HCT116 (cell line): ENCODE measurements around the gene KDM3B. TPM values are rescaled to one million over a fixed set of nuclear protein-coding genes. Genes with fewer than 3 reads are reported as not detected.

Experiments
- ATAC-seq: fragments of 200-7000 bp; cut with Tn5 transposase; 2 replicates; pipeline ENCODE4 v1.9.1; 2020; ENCODE audit warnings: mild to moderate bottlenecking, moderate library complexity
- BruUV-seq: library from RNA; stranded (reverse); fragments of 400-500 nt; replicated peaks from 2 replicates; lab custom pipeline; 2021; lab: Mats Ljungman, UMichigan
- CTCF ChIA-PET: fragments of 300-600 bp; sonication (Branson Sonifier 250); formaldehyde crosslinking; loops from one replicate; lab custom pipeline; 2021; ENCODE audit warnings: antibody characterized with exemption; lab: Charles Lee
- POLR2A ChIA-PET: fragments of 300-600, 350-600 bp; sonication (Branson Sonifier 250); formaldehyde crosslinking; loops from one replicate; lab custom pipeline; 2021; ENCODE audit warnings: antibody characterized with exemption; lab: Charles Lee
- RAD21 ChIA-PET, 2 experiments: fragments of 300-600 bp; sonication (Branson Sonifier 250); formaldehyde crosslinking; loops; one replicate each; lab custom pipeline; 2023; ENCODE audit warnings: low total read pairs in 2 of 2; ENCODE audit not compliant: uncharacterized antibody in 2 of 2, unreplicated experiment in 2 of 2, low non-redundant PET in 1 of 2; lab: Charles Lee
- DNase-seq: peaks from one replicate; pipeline ENCODE4 v3.0.0-alpha.2; 2010; ENCODE audit warnings: low read depth, low spot score
- H2AFZ ChIP-seq: fragments of 200-600 bp; shearing (Covaris generic), sonication (generic); 2 replicates; pipeline ENCODE4 v1.6.1; 2017; ENCODE audit warnings: low read depth, mixed run types, mixed read lengths, antibody characterized with exemption, low read length; ENCODE audit not compliant: poor library complexity, severe bottlenecking
- H3K27ac ChIP-seq: 2 replicates; pipeline ENCODE4 v1.5.1; 2012; ENCODE audit warnings: low read depth, low read length
- H3K27me3 ChIP-seq: fragments of 200-600 bp; sonication (generic); 2 replicates; pipeline ENCODE4 v1.6.1; 2016; ENCODE audit warnings: mixed run types, low read length, mixed read lengths; ENCODE audit not compliant: insufficient read depth
- H3K36me3 ChIP-seq, 2 experiments: fragments of 200-500 bp in 1 of 2; fragments of 200-600 bp in 1 of 2; sonication (Bioruptor generic) in 1 of 2; sonication (generic) in 1 of 2; 2 replicates each; pipeline versions ENCODE4 v1.5.1 to v1.6.1; 2014 to 2016; ENCODE audit warnings: low read length in 2 of 2, inconsistent platforms in 1 of 2, mixed read lengths in 1 of 2, mixed run types in 1 of 2; ENCODE audit not compliant: insufficient read depth in 2 of 2, control insufficient read depth in 1 of 2
- H3K4me1 ChIP-seq, 2 experiments: fragments of 200-600 bp in 1 of 2; sonication (generic) in 1 of 2; 2 replicates each; pipeline versions ENCODE4 v1.5.1 to v1.6.1; 2012 to 2017; ENCODE audit warnings: low read length in 2 of 2, inconsistent platforms in 1 of 2, mild to moderate bottlenecking in 1 of 2, mixed read lengths in 1 of 2, mixed run types in 1 of 2, moderate library complexity in 1 of 2; ENCODE audit not compliant: insufficient read depth in 2 of 2, control insufficient read depth in 1 of 2
- H3K4me2 ChIP-seq: fragments of 200-600 bp; sonication (generic); 2 replicates; pipeline ENCODE4 v1.6.1; 2017; ENCODE audit warnings: mixed run types, low read length, mixed read lengths
- H3K4me3 ChIP-seq, 2 experiments: fragments of 200-600 bp in 1 of 2; sonication (generic) in 1 of 2; replicated peaks in 1 of 2; 2 replicates each; pipeline ENCODE4 v1.5.1; 2011 to 2016; ENCODE audit warnings: low read length in 2 of 2, control low read depth in 1 of 2, low read depth in 1 of 2, mild to moderate bottlenecking in 1 of 2, mixed read lengths in 1 of 2, mixed run types in 1 of 2
- H3K79me2 ChIP-seq: fragments of 200-600 bp; sonication (generic); 2 replicates; pipeline ENCODE4 v1.6.1; 2017; ENCODE audit warnings: mild to moderate bottlenecking, mixed run types, low read length, moderate library complexity, mixed read lengths; ENCODE audit not compliant: insufficient read depth
- H3K9ac ChIP-seq: fragments of 200-600 bp; sonication (generic); 2 replicates; pipeline ENCODE4 v1.6.1; 2016; ENCODE audit warnings: low read length, mixed read lengths
- H3K9me2 ChIP-seq: fragments of 200-600 bp; sonication (generic), shearing (Covaris generic); 2 replicates; pipeline ENCODE4 v1.6.1; 2017; ENCODE audit warnings: mixed run types, mild to moderate bottlenecking, moderate library complexity; ENCODE audit not compliant: insufficient read depth
- H3K9me3 ChIP-seq, 2 experiments: fragments of 200-500 bp in 1 of 2; fragments of 200-600 bp in 1 of 2; sonication (Bioruptor generic) in 1 of 2; sonication (generic) in 1 of 2; 2 replicates each; pipeline ENCODE4 v1.6.1; 2014 to 2017; ENCODE audit warnings: low read length in 2 of 2, mixed read lengths in 2 of 2, inconsistent platforms in 1 of 2, low read depth in 1 of 2, mild to moderate bottlenecking in 1 of 2, mixed run types in 1 of 2, moderate library complexity in 1 of 2; ENCODE audit not compliant: control insufficient read depth in 1 of 2, insufficient read depth in 1 of 2
- H4K20me1 ChIP-seq: fragments of 200-600 bp; sonication (generic), shearing (Covaris generic); 2 replicates; pipeline ENCODE4 v1.6.1; 2017; ENCODE audit warnings: mixed run types, mild to moderate bottlenecking, moderate library complexity; ENCODE audit not compliant: insufficient read depth
- CBX3 ChIP-seq: IDR thresholded peaks from 2 replicates; pipeline ENCODE4 v1.6.1; 2012; ENCODE audit warnings: low read depth
- CEBPB ChIP-seq: IDR thresholded peaks from 2 replicates; pipeline ENCODE4 v1.6.1; 2012; ENCODE audit warnings: low read depth
- EGR1 ChIP-seq: IDR thresholded peaks from 2 replicates; pipeline ENCODE4 v1.6.1; 2012; ENCODE audit warnings: low read depth
- ELF1 ChIP-seq: IDR thresholded peaks from 2 replicates; pipeline ENCODE4 v1.6.1; 2012; ENCODE audit warnings: low read depth, borderline replicate concordance
- EZH2 ChIP-seq: fragments of 200-600 bp; sonication (generic); IDR thresholded peaks from 2 replicates; pipeline ENCODE4 v1.6.1; 2017; ENCODE audit warnings: antibody characterized with exemption, mixed run types
- EZH2phosphoT487 ChIP-seq: fragments of 200-600 bp; IDR thresholded peaks from 2 replicates; pipeline ENCODE4 v1.6.1; 2018; ENCODE audit warnings: antibody characterized with exemption, borderline replicate concordance
- FOSL1 ChIP-seq: IDR thresholded peaks from 2 replicates; pipeline ENCODE4 v1.6.1; 2012; ENCODE audit warnings: low read depth
- POLR2A ChIP-seq: IDR thresholded peaks from 2 replicates; pipeline ENCODE4 v1.7.0; 2011; ENCODE audit warnings: borderline replicate concordance; ENCODE audit not compliant: insufficient read depth, insufficient read length; ENCODE audit errors: extremely low read depth
- POLR2AphosphoS5 ChIP-seq: IDR thresholded peaks from 2 replicates; pipeline ENCODE4 v1.6.1; 2011; ENCODE audit warnings: mild to moderate bottlenecking, low read depth, low read length, moderate library complexity
- RAD21 ChIP-seq: IDR thresholded peaks from 2 replicates; pipeline ENCODE4 v1.6.1; 2012; ENCODE audit warnings: low read depth, mild to moderate bottlenecking
- REST ChIP-seq: IDR thresholded peaks from 2 replicates; pipeline ENCODE4 v1.6.1; 2012; ENCODE audit warnings: low read depth
- SP1 ChIP-seq: IDR thresholded peaks from 2 replicates; pipeline ENCODE4 v1.6.1; 2012; ENCODE audit warnings: low read depth
- SRF ChIP-seq: IDR thresholded peaks from 2 replicates; pipeline ENCODE4 v1.6.1; 2012; ENCODE audit warnings: low read depth
- TCF7L2 ChIP-seq: IDR thresholded peaks from 2 replicates; pipeline ENCODE4 v1.7.0; 2011; ENCODE audit warnings: borderline replicate concordance, inconsistent platforms; ENCODE audit not compliant: insufficient read depth, insufficient read length; ENCODE audit errors: extremely low read depth
- ZNF274 ChIP-seq: fragments of 200-500 bp; sonication (Bioruptor generic); IDR thresholded peaks from 2 replicates; pipeline ENCODE4 v1.6.1; 2014; ENCODE audit warnings: mild to moderate bottlenecking, low read depth, low read length, inconsistent platforms
- intact Hi-C: fragments of 100-400 bp; cut with micrococcal nuclease; formaldehyde crosslinking; loops from 2 replicates; pipeline ENCODE4 v1.10.0; 2022
- total RNA-seq: library from RNA; stranded (reverse); gene quantifications from one replicate; pipeline ENCODE4 v1.2.1, GENCODE V29; 2021; ENCODE audit not compliant: unreplicated experiment
- TF ChIP-seq, protein P1 (sequence below): IDR thresholded peaks from 2 replicates; pipeline ENCODE4 v1.6.1; 2012

KDM3B gene
- total RNA-seq, 1 experiment from 2014 or later: 65.1 TPM

DNA sequence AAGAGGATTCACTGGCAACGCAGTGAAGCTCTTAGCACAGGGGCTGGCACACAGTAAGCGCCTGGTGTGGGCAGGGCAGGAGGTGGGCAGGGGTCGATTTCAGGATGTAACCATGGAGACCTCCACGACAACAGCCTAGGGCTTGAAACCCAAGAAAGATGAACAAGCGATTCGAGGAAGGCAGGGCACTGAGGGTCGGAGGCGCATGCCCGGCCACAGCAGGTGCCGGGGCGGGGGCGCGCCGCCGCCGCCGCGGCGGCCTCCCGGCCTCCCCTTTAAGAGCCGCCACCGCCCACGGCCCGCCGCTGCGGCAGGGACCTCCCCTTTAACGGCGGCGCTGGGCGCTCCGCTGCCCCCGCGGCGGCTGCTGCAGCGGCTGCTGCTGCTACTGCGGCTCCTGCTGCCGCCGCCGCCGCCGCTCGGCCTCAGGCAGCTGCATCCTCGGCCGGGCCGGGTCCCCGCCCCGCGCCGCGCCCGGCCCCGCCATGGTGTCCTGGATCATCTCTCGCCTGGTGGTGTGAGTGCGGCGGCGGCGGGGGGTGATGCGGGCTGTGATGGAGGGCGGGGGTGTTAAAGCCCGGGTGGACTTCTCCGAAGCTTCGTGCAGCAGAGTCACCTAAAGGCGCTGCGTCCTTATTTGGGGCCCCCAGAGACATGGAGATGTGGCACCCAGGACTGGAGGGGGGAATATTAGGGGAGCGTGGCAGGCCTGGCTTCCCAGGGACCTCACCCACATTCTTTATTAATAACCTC is 86.4 kb downstream of the KDM3B start, which contains the start of gene REEP2:
REEP2 (plus strand) TSS at position 334 of the 753 bp plus-strand sequence; CDS start at position 486, 152 bp downstream.
- Histone ChIP-seq H3K4me1 (peaks cover 7 to 21% of the 10 kb centered on the region in 2 experiments; a peak in 3 of 4 replicates), H3K9me2 (no peaks in the 10 kb centered on the region), H3K9ac (0 out of 2 replicates have a peak within 1 kb of the TSS, but pooled peaks have one; percentile 33), H3K9me3 (no peaks in the 10 kb centered on the region), H2AFZ (no peak within 1 kb of the TSS), H3K27ac (no peak within 1 kb of the TSS), H4K20me1 (no peaks in the 10 kb centered on the region), H3K79me2 (no peaks in the 10 kb centered on the region), H3K4me2 (peak within 1 kb of the TSS; percentile 70), H3K4me3 (peak within 1 kb of the TSS; percentile 36 to 55), H3K36me3 (peaks cover 13 to 16% of the 10 kb centered on the region in 2 experiments), H3K27me3 (no peaks in the 10 kb centered on the region)
- intact Hi-C loops: no loop called here
- ChIA-PET CTCF (no interaction called here), RAD21 (no interaction called here), POLR2A (no interaction called here)
- no TSS peak for BruUV-seq
- ATAC-seq: peak; percentile 72
- no peak for DNase-seq
- no peak for TF ChIP-seq POLR2AphosphoS5
- TF ChIP-seq EZH2phosphoT487: no peak
- TF ChIP-seq ZNF274: no peak
- TF ChIP-seq FOSL1: no peak
- no peak for TF ChIP-seq ELF1
- TF ChIP-seq, all 23 proteins: peak for 0

GRCh38 chr5:138439477-138440158 is 87.1 kb downstream of the KDM3B start:
- Histone ChIP-seq H3K36me3 (peaks cover 12 to 14% of the 10 kb centered on the region in 2 experiments), H3K9me3 (no peaks in the 10 kb centered on the region), H2AFZ (no peak overlapping the region), H3K79me2 (no peaks in the 10 kb centered on the region), H3K27ac (no peak overlapping the region), H3K4me1 (peaks cover 7 to 21% of the 10 kb centered on the region in 2 experiments; a peak in 3 of 4 replicates), H3K4me3 (peak overlapping the region; percentile 36 to 55), H3K9ac (0 out of 2 replicates have a peak overlapping the region, but pooled peaks have one; percentile 33), H3K9me2 (no peaks in the 10 kb centered on the region), H3K4me2 (peak overlapping the region; percentile 70), H4K20me1 (no peaks in the 10 kb centered on the region), H3K27me3 (no peaks in the 10 kb centered on the region)
- DNase-seq (no peak), ATAC-seq (peak; percentile 11; the same call in 1 of the 2 replicates)
- ChIA-PET CTCF (no interaction called here), POLR2A (no interaction called here), RAD21 (no interaction called here)
- BruUV-seq: no TSS peak
- intact Hi-C loops: no loop called here
- TF ChIP-seq CEBPB (no peak), SP1 (no peak), RAD21 (no peak), ZNF274 (no peak), ELF1 (no peak), EZH2 (no peak), SRF (no peak), REST (no peak), CBX3 (no peak), EGR1 (no peak), TCF7L2 (no peak), POLR2A (no peak)
- TF ChIP-seq, protein P1, sequence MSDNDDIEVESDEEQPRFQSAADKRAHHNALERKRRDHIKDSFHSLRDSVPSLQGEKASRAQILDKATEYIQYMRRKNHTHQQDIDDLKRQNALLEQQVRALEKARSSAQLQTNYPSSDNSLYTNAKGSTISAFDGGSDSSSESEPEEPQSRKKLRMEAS: no peak
